ENCODE data around the gene CHI3L1.

DNA sequence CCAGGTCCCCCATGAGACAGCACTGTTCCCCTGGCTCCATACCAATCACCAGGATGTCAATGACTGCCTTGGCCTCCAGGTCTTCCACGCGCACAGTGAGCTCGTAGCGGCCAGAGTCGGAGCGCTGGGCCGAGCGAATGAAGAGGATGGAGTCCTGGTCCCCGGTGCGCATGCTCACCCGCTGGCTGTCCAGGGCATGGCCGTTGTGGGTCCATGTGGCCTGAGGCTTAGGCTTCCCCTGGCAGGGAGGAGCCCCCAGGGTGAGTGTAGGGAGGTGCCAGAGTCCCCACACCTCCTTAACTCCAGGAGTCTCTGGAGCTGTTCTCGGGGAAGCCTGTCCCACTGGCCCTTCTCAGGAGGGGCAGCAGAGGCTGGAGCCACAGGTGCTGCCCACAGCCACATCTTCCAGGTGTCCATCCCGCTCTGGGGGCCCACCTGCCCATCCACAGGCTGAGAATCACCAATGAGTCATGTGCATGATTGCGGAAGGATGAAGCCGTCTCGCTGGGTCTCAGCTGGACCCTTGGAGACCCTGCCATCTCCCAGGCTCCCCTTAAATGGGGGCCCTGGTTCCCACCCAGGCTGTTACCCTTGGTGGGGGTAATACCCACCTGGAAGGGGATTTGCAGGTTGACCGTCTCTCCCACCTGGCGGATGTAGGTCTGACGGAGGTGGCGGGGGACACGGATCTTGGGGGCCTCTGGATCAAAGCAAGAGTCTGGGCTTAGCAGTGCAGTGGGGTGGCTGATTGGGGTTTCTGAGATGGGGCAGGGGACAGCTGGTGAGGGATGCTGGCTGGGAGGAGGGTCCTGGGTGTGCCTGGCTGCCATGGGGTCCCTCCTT is 14.9 kb downstream of the CHI3L1 start:
- TF ChIP-seq EGR1 (IDR thresholded peaks at IDR 0.05; ENCODE audit: low read depth) (no peak), ZNF274 (IDR thresholded peaks at IDR 0.05; ENCODE audit: low read depth, low read length) (no peak), SIN3A (IDR thresholded peaks at IDR 0.05; ENCODE audit: low read depth) (no peak), POLR2AphosphoS5 (IDR thresholded peaks at IDR 0.05; ENCODE audit: low read depth, low read length) (no peak)
- TF ChIP-seq, protein P1, sequence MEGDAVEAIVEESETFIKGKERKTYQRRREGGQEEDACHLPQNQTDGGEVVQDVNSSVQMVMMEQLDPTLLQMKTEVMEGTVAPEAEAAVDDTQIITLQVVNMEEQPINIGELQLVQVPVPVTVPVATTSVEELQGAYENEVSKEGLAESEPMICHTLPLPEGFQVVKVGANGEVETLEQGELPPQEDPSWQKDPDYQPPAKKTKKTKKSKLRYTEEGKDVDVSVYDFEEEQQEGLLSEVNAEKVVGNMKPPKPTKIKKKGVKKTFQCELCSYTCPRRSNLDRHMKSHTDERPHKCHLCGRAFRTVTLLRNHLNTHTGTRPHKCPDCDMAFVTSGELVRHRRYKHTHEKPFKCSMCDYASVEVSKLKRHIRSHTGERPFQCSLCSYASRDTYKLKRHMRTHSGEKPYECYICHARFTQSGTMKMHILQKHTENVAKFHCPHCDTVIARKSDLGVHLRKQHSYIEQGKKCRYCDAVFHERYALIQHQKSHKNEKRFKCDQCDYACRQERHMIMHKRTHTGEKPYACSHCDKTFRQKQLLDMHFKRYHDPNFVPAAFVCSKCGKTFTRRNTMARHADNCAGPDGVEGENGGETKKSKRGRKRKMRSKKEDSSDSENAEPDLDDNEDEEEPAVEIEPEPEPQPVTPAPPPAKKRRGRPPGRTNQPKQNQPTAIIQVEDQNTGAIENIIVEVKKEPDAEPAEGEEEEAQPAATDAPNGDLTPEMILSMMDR (IDR thresholded peaks at IDR 0.05 in 2 of 3, conservative IDR thresholded peaks at IDR 0.05 in 1 of 3; ENCODE audit: borderline replicate concordance in 1 of 3, insufficient read depth in 1 of 3, low read depth in 2 of 3, low read length in 2 of 3), result no peak
